ENCODE results near the gene RBM24.

GRCh38 chr6:17277256-17277655, 3.9 kb upstream of the RBM24 start:
- TF ChIP-seq, protein P1, sequence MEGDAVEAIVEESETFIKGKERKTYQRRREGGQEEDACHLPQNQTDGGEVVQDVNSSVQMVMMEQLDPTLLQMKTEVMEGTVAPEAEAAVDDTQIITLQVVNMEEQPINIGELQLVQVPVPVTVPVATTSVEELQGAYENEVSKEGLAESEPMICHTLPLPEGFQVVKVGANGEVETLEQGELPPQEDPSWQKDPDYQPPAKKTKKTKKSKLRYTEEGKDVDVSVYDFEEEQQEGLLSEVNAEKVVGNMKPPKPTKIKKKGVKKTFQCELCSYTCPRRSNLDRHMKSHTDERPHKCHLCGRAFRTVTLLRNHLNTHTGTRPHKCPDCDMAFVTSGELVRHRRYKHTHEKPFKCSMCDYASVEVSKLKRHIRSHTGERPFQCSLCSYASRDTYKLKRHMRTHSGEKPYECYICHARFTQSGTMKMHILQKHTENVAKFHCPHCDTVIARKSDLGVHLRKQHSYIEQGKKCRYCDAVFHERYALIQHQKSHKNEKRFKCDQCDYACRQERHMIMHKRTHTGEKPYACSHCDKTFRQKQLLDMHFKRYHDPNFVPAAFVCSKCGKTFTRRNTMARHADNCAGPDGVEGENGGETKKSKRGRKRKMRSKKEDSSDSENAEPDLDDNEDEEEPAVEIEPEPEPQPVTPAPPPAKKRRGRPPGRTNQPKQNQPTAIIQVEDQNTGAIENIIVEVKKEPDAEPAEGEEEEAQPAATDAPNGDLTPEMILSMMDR (IDR thresholded peaks at IDR 0.05; ENCODE audit: low read depth, low read length) = no peak
- no peak for TF ChIP-seq EZH2phosphoT487 (IDR thresholded peaks at IDR 0.05; ENCODE audit: low read depth)
